Measurements from ENCODE around the gene PHTF1.

Gene PHTF1

GRCh38 chr1:113759333-113760101 lies at the start of gene PHTF1:
Gene PHTF1 (minus strand): TSS chr1:113759486. CDS start chr1:113758703, 783 bp downstream.
- peak; percentile 63 for DNase-seq

DNA sequence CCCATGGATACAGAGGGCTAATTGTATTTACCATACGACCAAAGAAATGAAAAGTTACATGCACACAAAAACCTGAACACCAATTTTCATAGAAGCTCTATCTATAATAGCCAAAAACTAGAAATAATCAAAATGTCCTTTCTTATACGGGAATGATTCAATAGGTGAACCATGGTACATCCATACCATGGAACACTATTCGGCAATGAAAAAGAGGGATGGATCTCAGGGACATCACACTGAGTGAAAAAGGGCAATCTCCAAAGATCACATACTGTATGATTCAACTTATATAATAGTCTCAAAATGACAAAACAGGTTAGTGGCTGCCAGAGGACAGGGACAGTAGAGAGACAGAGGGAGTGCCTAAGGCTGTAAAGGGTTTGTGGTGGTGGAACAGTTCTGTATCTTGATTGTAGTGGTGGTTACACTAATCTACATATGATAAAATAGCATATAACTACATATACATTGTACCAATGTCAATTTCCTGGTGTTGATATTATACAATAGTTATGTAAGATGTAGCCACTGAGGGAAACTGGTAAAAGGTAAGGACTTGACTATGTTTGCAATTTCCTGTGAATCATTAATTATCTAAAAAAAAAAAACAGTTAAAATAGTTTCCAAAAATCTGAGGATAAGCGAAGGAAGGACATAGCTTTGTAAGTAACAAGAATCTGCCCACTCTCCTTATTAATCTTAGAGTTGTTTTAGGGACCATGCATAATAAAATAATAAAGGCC lies 49.3 kb upstream of the PHTF1 start:
- no peak for DNase-seq

DNA sequence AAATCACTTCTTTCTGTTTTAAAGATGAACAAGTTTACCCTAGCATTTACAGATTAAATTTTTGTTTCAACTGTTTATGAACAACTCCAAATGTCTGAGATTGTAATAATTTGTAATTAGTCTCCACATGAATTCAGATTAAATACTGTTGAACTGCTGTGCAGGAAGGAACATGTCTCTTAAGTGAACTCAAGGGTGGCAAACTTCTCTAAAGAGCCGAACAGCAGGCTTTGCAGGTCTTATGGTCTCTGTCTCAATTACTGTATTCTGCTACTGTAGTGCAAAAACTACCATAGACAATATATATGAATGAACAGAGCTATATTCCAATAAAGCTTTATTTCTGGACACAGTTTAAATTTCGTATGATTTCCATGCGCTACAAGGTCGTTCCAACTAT lies 46.4 kb upstream of the PHTF1 start:
- DNase-seq = no peak

DNA sequence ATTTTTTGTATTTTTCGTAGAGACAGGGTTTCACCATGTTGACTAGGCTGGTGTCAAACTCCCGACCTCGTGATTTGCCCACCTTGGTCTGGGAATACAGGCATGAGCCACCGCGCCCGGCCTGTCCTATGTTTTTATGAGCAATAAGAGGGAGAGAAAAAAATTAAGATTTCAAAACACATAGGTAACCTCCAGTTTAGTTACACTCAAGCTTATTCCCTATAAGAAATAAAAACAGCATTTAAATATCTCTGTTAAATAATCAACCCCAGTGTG lies 45.9 kb upstream of the PHTF1 start:
- DNase-seq = no peak

DNA sequence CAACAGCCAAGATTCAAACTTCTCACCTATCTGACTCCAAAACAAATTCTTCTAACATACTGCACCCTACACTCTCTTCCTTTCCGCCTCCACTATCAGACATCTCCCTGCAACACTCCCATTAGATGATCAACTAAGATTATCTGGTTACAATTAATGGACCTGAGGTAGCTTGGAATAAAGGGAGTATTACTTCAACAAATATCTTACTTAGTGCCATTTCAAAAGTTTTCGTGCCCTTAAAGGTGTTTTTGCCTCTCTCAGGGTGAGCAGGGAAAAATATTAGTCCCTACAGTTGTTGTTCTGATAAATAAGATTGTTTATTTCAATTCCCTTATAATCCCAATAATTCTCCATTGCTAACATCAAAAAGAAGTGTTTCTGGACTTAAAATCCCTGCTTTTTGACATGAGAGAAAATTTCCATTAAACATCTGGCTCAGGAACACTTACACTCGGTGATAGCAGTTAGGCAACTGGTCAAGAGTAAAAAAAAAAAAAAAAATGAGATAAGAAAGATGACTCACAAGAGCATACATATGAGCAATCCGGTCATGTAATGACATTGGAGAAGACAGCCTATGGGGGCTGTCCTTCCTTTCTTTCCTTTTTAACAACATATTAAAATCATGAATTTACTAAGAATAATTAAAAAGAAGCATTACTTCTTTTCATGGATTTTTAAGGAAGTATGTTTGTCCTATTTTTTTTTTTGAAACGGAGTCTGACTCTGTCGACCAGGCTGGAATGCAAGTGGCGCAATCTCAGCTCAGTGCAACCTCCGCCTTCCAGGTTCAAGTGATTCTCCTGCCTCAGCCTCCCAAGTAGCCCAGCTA lies 45.4 kb upstream of the PHTF1 start:
- no peak for DNase-seq

DNA sequence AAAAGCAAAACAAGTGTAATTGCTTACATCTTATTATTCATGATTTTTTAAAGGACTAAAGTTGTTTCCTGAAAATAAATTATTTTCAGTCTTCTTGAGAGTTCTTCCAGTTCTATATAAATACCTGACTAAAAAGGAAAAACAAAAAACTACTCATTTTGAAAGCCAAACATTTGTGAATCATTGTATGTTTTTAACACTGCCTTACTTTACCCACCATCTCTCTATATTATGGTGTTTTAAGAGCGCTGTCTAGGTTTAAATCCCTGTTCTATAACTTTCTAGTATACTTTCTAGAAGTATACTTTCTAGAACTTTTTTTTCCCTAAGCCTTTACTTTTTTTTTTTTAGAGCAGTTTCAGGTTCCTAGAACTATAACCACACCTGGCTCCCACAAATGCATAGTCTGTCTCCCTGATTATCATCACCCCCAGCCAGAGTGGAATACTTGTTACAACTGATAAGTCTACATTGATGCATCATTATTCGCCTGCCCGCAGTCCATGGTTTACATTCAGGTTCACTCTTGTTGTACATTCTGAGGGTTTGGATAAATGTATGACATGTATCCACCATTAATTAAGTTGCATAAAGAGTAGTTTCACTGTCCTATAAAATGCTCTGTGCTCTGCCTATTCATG lies 43.2 kb upstream of the PHTF1 start:
- DNase-seq = no peak

DNA sequence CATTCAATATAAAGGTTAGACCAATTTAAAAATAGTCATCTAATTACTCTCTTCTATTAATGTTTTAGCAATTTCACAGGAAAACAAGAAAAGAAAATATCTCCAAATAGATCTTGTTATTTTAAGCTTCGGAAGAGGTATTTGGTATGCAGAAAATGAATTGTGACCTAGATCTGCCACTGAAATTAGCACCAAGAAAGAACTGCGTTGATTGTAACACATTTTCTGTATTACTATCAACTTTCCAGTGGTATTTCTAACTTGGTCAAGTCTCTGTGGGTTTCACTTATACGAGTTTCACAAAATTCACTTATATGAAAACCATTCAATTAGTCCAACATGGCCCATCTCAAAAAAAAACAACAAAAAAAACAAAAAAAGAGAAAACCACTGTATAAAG lies 41.2 kb upstream of the PHTF1 start:
- no peak for DNase-seq

DNA sequence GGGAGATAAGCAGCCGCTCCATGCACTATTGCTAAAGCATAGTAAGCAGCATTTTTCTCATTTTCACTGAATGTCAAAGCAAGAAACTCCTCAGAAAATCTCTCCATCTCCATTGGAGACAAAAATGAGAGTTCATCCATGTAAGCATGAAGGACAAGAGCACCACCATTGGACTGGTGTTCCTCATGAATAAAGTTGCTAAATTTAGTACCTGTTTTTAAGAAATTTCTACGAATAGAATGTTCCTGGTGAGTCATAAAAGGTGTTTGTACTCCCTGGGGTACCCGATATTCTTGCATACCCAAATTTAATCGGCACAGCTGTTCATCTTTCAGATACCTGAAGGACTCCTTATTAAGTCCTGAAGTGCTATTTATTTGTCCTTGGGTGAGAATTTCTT lies 38.2 kb upstream of the PHTF1 start:
- DNase-seq = no peak

- DNase-seq = no peak
Measured at GRCh38 chr1:113793878-113794834, 34.9 kb upstream of the PHTF1 start.

- DNase-seq = no peak
Measured at GRCh38 chr1:113792986-113793385, 33.7 kb upstream of the PHTF1 start.

GRCh38 chr1:113792471-113792870 lies 33.2 kb upstream of the PHTF1 start:
- peak; percentile 28 for DNase-seq

DNA sequence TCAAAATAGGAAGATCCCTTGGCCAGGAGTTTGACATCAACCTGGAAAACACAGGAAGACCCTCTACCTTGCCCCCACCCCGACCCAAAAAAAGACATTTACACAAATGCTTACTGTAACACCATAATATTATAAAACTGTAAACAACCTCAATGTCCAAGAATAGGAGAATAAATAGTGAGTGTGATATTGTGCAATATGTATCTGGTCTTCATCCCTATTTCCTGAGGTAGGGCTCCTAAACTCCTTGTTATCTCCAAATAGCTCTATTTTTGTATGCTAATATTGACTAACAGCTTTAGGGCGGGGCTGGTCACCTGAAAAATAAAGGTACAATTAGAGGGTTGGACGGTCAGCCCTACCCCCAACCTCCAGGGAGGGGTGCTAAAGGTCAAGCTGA lies 29.5 kb upstream of the PHTF1 start:
- no peak for DNase-seq

- DNase-seq = no peak
Measured at GRCh38 chr1:113787663-113788062, 28.4 kb upstream of the PHTF1 start.

- DNase-seq = no peak
Measured at GRCh38 chr1:113786069-113786468, 26.8 kb upstream of the PHTF1 start.

- peak; percentile 48 for DNase-seq
Measured at GRCh38 chr1:113784104-113784779, 25.0 kb upstream of the PHTF1 start.

DNA sequence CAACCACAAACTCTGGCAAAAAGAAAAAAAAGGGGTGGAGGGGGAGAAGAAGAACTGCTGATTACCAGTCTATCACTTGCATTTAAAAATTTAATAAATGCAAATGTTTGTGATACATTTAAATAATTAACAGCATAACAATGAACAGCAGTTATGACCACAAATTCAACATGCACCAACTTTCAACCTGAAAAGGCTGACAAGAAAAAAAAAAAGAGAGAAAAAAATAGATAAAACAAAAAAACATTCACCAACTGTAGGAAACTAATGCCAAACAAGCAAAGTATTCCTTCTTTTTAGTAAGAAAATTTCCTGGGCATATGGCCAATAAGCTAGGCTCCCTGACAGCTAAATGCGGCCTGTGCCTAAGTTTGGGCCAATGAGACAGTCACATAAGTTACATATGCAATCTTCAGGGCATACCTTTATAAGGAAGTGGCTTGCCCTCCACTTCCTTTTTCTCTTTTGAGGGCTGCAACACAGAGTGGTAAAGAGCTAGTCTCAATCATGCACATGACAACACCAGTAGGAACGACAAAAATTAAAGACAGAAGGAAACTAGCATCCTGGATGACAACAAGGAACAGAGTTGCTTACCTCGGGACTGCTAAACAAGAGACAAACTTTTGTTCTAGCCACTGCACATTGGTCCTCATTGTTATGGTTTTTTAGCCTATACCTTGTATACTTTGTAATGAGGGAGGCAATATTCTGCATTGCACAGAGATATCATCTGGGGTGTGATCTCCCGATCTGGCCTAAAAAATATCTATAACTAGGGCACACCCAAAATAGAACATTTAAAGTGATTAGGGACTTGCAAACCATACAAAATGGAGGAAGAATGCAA lies 24.2 kb upstream of the PHTF1 start:
- peak; percentile 72 for DNase-seq

DNA sequence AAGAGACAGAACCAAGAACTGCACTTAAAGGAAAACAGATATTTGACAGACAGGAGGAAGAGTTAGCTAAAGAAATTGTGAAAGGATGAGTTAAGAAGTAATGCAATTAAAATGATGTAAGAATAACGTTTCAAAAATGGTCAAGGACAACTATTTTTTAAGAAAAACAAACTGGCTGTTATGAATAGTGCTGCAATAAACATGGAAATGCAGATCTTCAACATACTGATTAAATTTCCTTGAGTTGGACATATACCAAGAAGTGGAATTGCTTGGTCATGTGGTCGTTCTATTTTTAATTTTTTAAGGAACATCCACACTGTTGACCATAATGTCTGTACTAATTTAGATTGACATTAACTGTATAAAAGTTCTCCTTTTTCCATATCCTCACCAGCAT lies 23.1 kb upstream of the PHTF1 start:
- DNase-seq = no peak

DNA sequence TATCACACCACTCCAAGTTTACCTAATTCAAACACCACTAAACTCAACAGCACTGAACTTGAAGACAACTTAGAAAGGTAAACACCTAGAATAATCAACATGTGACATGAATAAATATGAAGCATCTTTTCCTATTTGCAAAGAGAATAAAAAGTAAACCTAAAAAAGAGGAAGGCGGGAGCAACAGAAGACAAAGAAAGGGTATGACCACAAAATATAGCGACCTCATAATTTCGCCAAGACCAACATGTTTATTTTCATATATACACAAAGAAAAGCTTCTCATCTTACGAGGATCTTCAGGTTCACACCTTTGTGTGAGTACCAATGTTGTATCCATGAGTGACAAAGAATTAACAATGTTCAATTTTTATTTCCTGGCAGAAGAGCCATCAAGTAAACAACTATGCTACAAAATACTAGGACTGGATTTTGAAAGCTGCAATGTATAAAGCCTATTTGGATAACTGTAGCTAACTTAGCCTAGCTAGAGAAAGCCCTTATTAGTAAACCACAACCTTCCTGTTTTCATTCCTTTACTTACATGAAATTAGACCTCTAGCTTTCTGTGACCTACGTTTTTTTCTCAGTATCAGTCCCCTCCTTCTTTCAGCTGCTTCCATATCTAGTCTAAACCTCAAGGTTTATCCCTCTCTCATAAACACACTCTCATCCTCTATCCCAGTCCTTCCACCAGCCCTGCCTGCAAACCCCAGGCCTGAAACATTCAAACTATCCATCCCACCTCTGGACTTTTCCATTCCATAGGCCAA lies 21.3 kb upstream of the PHTF1 start:
- peak; percentile 31 for DNase-seq

DNA sequence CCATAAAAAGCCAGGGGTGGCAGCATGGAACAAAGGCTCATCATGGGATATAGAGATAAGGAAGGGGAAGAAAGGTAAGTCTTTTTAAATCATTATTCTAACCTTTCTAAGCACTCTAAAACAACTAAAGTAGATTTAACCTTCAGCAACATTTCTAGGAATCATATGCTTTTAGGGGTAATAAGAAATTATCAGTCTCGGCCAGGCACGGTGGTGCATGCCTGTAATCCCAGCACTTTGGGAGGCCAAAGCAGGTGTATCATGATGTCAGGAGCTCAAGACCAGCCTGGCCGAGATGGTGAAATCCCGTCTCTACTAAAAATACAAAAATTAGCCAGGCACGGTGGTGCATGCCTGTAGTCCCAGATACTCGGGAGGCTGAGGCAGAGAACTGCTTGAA lies 20.3 kb upstream of the PHTF1 start:
- DNase-seq = no peak

- DNase-seq = no peak
Measured at GRCh38 chr1:113777561-113777960, 18.3 kb upstream of the PHTF1 start.
